Mesenchymal stem cell (in vitro differentiated cells and primary cell): ENCODE results near the gene SDC1.
A peak's percentile ranks its signal among the peaks of the same experiment; 100 is the strongest.

ENCODE experiments used
- DNase-seq: peaks from one replicate; pipeline ENCODE4 v3.0.0-alpha.2; 2013
- H2AFZ ChIP-seq: one replicate; pipeline ENCODE4 v1.6.1; 2013; ENCODE audit warnings: low read depth, mild to moderate bottlenecking, control low read depth, inconsistent platforms, low read length, moderate library complexity
- H2AK5ac ChIP-seq: 2 replicates; pipeline ENCODE4 v1.6.1; 2013; ENCODE audit warnings: low read length, moderate library complexity, mild to moderate bottlenecking, inconsistent platforms; ENCODE audit not compliant: severe bottlenecking
- H2BK120ac ChIP-seq: one replicate; pipeline ENCODE4 v1.6.1; 2013; ENCODE audit warnings: low read depth, mild to moderate bottlenecking, inconsistent platforms, low read length, moderate library complexity
- H2BK12ac ChIP-seq, 2 experiments: one replicate each; pipeline ENCODE4 v1.6.1; 2013; ENCODE audit warnings: inconsistent platforms in 2 of 2, low read length in 2 of 2, mild to moderate bottlenecking in 2 of 2, moderate library complexity in 2 of 2, control low read depth in 1 of 2
- H2BK15ac ChIP-seq: one replicate; pipeline ENCODE4 v1.6.1; 2013; ENCODE audit warnings: mild to moderate bottlenecking, low read depth, inconsistent platforms; ENCODE audit not compliant: poor library complexity, severe bottlenecking
- H2BK5ac ChIP-seq: 2 replicates; pipeline ENCODE4 v1.6.1; 2013; ENCODE audit warnings: low read depth, mild to moderate bottlenecking, low read length, control low read depth, inconsistent platforms; ENCODE audit not compliant: poor library complexity, severe bottlenecking
- H3K14ac ChIP-seq, 2 experiments: one replicate each; pipeline ENCODE4 v1.6.1; 2013; ENCODE audit warnings: inconsistent platforms in 2 of 2, low read length in 2 of 2, control low read depth in 1 of 2, mild to moderate bottlenecking in 1 of 2, moderate library complexity in 1 of 2
- H3K18ac ChIP-seq, 2 experiments: one replicate each; pipeline ENCODE4 v1.6.1; 2013; ENCODE audit warnings: inconsistent platforms in 2 of 2, low read length in 2 of 2, control low read depth in 1 of 2, low read depth in 1 of 2, mild to moderate bottlenecking in 1 of 2
- H3K23ac ChIP-seq, 2 experiments: one replicate each; pipeline ENCODE4 v1.6.1; 2013; ENCODE audit warnings: inconsistent platforms in 2 of 2, low read length in 2 of 2, mild to moderate bottlenecking in 2 of 2, moderate library complexity in 2 of 2, control low read depth in 1 of 2
- H3K27ac ChIP-seq: 2 replicates; pipeline ENCODE4 v1.5.1; 2013; ENCODE audit warnings: mild to moderate bottlenecking, moderate library complexity, low read length, control low read depth, inconsistent platforms; ENCODE audit not compliant: poor library complexity, severe bottlenecking
- H3K27me3 ChIP-seq, 2 experiments: 2 replicates each; pipeline versions ENCODE4 v1.6.1 to v1.7.0; 2013; ENCODE audit warnings: low read length in 2 of 2, mild to moderate bottlenecking in 2 of 2, moderate library complexity in 2 of 2, control low read depth in 1 of 2, inconsistent platforms in 1 of 2; ENCODE audit not compliant: control insufficient read depth in 1 of 2, insufficient read depth in 1 of 2
- H3K36me3 ChIP-seq, 2 experiments: 2 replicates each; pipeline versions ENCODE4 v1.6.1 to v1.7.0; 2013; ENCODE audit warnings: low read length in 2 of 2, control low read depth in 1 of 2, inconsistent platforms in 1 of 2, low read depth in 1 of 2, mild to moderate bottlenecking in 1 of 2; ENCODE audit not compliant: insufficient read depth in 2 of 2, control insufficient read depth in 1 of 2
- H3K4ac ChIP-seq, 2 experiments: one replicate each; pipeline ENCODE4 v1.6.1; 2013; ENCODE audit warnings: inconsistent platforms in 2 of 2, low read length in 2 of 2, mild to moderate bottlenecking in 2 of 2, moderate library complexity in 2 of 2, control low read depth in 1 of 2, low read depth in 1 of 2
- H3K4me1 ChIP-seq: 2 replicates; pipeline ENCODE4 v1.6.1; 2013; ENCODE audit warnings: low read depth, low read length, control low read depth; ENCODE audit not compliant: control insufficient read depth, insufficient read depth
- H3K4me2 ChIP-seq: 2 replicates; pipeline ENCODE4 v1.6.1; 2013; ENCODE audit warnings: low read length, mild to moderate bottlenecking, inconsistent platforms; ENCODE audit not compliant: poor library complexity, severe bottlenecking
- H3K4me3 ChIP-seq, 2 experiments: 2 replicates each; pipeline versions ENCODE4 v1.5.1 to v1.7.0; 2013; ENCODE audit warnings: low read length in 2 of 2, mild to moderate bottlenecking in 2 of 2, control low read depth in 1 of 2, low read depth in 1 of 2; ENCODE audit not compliant: insufficient read depth in 1 of 2
- H3K79me1 ChIP-seq: replicated peaks from 2 replicates; pipeline ENCODE4 v1.6.1; 2013; ENCODE audit warnings: mild to moderate bottlenecking, control low read depth, low read length, inconsistent platforms; ENCODE audit not compliant: poor library complexity, severe bottlenecking
- H3K9ac ChIP-seq: 2 replicates; pipeline ENCODE4 v1.7.0; 2013; ENCODE audit warnings: mild to moderate bottlenecking, low read length, moderate library complexity
- H3K9me3 ChIP-seq: 2 replicates; pipeline ENCODE4 v1.7.0; 2013; ENCODE audit warnings: mild to moderate bottlenecking, low read length; ENCODE audit not compliant: control insufficient read depth
- H4K8ac ChIP-seq: one replicate; pipeline ENCODE4 v1.6.1; 2013; ENCODE audit warnings: inconsistent platforms, mild to moderate bottlenecking, low read length, moderate library complexity
- H4K91ac ChIP-seq: one replicate; pipeline ENCODE4 v1.6.1; 2013; ENCODE audit warnings: mild to moderate bottlenecking, low read length, inconsistent platforms
- WGBS: methylation state at CpG from one replicate; pipeline ENCODE4 v1.1.7; 2013; ENCODE audit warnings: mixed read lengths; 5-methylcytosine and 5-hydroxymethylcytosine counted together

Gene SDC1

GRCh38 chr2:20190876-20191713, 33.8 kb downstream of the SDC1 start:
- Histone ChIP-seq H3K23ac (no peak overlapping the region), H3K4me3 (no peak overlapping the region), H3K18ac (no peak overlapping the region), H2BK120ac (peak overlapping the region; percentile 21), H2BK5ac (no peak overlapping the region), H3K27me3 (no peaks in the 10 kb centered on the region), H4K91ac (no peak overlapping the region), H3K36me3 (no peaks in the 10 kb centered on the region), H3K9ac (no peak overlapping the region), H3K14ac (no peak overlapping the region), H4K8ac (peak overlapping the region; percentile 13), H2AFZ (no peak overlapping the region), H2BK15ac (peak overlapping the region; percentile 54), H3K9me3 (no peaks in the 10 kb centered on the region), H3K4me2 (no peak overlapping the region), H3K79me1 (no peaks in the 10 kb centered on the region), H2AK5ac (no peak overlapping the region), H3K27ac (no peak overlapping the region), H3K4me1 (peaks cover 28% of the 10 kb centered on the region), H2BK12ac (no peak overlapping the region), H3K4ac (no peak overlapping the region)
- DNase-seq: peak; percentile 63
- WGBS: 72% methylated on average over 18 of the region's 19 CpGs

- no peak for DNase-seq
- no peak overlapping the region for H3K14ac ChIP-seq
- 91% methylated on average over 9 of the region's 9 CpGs for WGBS
- no peak overlapping the region for H2BK120ac ChIP-seq
- no peak overlapping the region for H2BK5ac ChIP-seq
- H3K4me2 ChIP-seq: no peak overlapping the region
- peaks cover 38% of the 10 kb centered on the region for H3K4me1 ChIP-seq
- H3K79me1 ChIP-seq: no peaks in the 10 kb centered on the region
- H3K9ac ChIP-seq: no peak overlapping the region
- no peak overlapping the region for H2BK12ac ChIP-seq
- no peak overlapping the region for H3K23ac ChIP-seq
- no peak overlapping the region for H2BK15ac ChIP-seq
- H2AK5ac ChIP-seq: no peak overlapping the region
- no peak overlapping the region for H3K27ac ChIP-seq
- no peak overlapping the region for H4K8ac ChIP-seq
- H3K18ac ChIP-seq: no peak overlapping the region
- no peak overlapping the region for H3K4me3 ChIP-seq
- no peaks in the 10 kb centered on the region for H3K9me3 ChIP-seq
- no peaks in the 10 kb centered on the region for H3K27me3 ChIP-seq
- no peak overlapping the region for H2AFZ ChIP-seq
- no peaks in the 10 kb centered on the region for H3K36me3 ChIP-seq
- peak overlapping the region; percentile 40 for H4K91ac ChIP-seq
- no peak overlapping the region for H3K4ac ChIP-seq
These were observed 34.8 kb downstream of the SDC1 start for GRCh38 chr2:20190170-20190569.

- H2BK5ac ChIP-seq: no peak overlapping the region
- no peaks in the 10 kb centered on the region for H3K9me3 ChIP-seq
- peaks cover 45% of the 10 kb centered on the region for H3K4me1 ChIP-seq
- no peak overlapping the region for H3K4me3 ChIP-seq
- no peak overlapping the region for H3K9ac ChIP-seq
- H3K4me2 ChIP-seq: no peak overlapping the region
- H3K4ac ChIP-seq: no peak overlapping the region
- no peak for DNase-seq
- H3K27me3 ChIP-seq: no peaks in the 10 kb centered on the region
- H3K36me3 ChIP-seq: no peaks in the 10 kb centered on the region
- H2AK5ac ChIP-seq: no peak overlapping the region
- H3K79me1 ChIP-seq: no peaks in the 10 kb centered on the region
- no peak overlapping the region for H2AFZ ChIP-seq
- no peak overlapping the region for H2BK15ac ChIP-seq
- H3K14ac ChIP-seq: no peak overlapping the region
- WGBS: 85% methylated on average over 4 of the region's 4 CpGs
- no peak overlapping the region for H2BK12ac ChIP-seq
- H3K23ac ChIP-seq: no peak overlapping the region
- H4K91ac ChIP-seq: no peak overlapping the region
- no peak overlapping the region for H2BK120ac ChIP-seq
- no peak overlapping the region for H4K8ac ChIP-seq
- H3K18ac ChIP-seq: no peak overlapping the region
- no peak overlapping the region for H3K27ac ChIP-seq
These were observed 35.5 kb downstream of the SDC1 start for GRCh38 chr2:20189299-20189931.

DNA sequence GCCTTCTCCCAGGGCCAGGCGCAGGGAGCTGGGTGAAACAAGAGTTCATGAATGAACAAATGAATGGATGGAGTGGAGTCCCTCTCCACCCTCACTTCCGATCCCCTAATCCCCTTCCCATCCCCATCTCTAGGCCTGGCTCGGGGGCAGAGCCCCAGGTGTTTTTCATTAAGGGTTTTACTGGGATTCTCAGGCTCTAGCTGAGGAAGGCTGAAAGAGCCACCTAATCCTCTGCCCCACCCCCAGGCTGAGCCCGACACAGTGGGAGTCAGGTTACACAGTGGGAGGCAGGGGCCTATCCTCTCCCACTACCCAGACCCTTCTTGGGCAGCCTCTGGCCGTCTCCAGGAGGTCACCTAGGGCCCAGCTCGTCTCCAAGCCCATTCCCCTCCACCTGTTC, 36.1 kb downstream of the SDC1 start:
- Histone ChIP-seq H3K27ac (no peak overlapping the region), H3K23ac (no peak overlapping the region), H3K14ac (no peak overlapping the region), H2BK12ac (no peak overlapping the region), H2BK15ac (no peak overlapping the region), H3K4me3 (no peak overlapping the region), H4K91ac (no peak overlapping the region), H4K8ac (no peak overlapping the region), H2AFZ (no peak overlapping the region), H3K4me1 (peaks cover 51% of the 10 kb centered on the region), H2BK120ac (no peak overlapping the region), H3K9me3 (no peaks in the 10 kb centered on the region), H3K79me1 (no peaks in the 10 kb centered on the region), H3K36me3 (no peaks in the 10 kb centered on the region), H3K27me3 (no peaks in the 10 kb centered on the region), H2AK5ac (peak overlapping the region; percentile 58), H3K4ac (no peak overlapping the region), H3K18ac (no peak overlapping the region), H3K9ac (no peak overlapping the region), H3K4me2 (no peak overlapping the region), H2BK5ac (no peak overlapping the region)
- 16% methylated on average over 4 of the region's 6 CpGs for WGBS
- DNase-seq: no peak
